Measurements from ENCODE around the gene NDUFS7. TPM values are rescaled to one million over a fixed set of nuclear protein-coding genes. Genes with fewer than 3 reads are reported as not detected.
A peak's percentile ranks its signal among the peaks of the same experiment; 100 is the strongest.

NDUFS7 gene
- total RNA-seq, 3 donors from 2014 or later, result 118 to 160 (median 148) TPM

DNA sequence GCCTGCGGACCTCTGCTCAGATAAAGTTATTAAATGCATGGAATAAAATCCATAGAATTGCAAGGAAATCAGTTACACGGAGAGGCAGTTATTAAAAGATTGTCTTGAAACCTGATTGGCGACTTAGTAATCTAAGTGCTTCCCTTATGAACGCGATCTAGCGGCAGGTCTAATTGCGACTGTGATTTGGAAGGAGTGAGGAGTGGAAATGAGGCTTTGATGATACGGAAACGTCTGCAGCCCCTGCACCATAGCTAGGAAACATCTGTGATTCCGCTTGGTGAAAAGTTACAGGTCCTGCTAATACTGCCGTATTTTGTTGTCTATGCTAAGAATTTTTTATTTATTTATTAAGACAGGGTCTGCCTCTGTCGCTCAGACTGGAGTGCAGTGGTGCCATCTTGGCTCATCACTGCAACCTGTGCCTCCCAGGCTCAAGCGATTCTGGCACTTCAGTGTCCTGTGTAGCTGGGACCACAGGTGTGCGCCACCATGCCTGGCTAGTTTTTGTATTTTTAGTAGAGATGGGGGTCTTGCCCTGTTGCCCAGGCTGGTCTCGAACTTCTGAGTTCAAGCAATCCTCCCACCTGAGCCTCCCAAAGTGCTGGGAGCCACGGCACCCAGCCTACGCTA lies 887 bp downstream of the NDUFS7 start:
- intact Hi-C loops (cut with DNase I, micrococcal nuclease), result no loop called here
- DNase-seq (no peak), ATAC-seq (no peak)
- TF ChIP-seq, protein P1, sequence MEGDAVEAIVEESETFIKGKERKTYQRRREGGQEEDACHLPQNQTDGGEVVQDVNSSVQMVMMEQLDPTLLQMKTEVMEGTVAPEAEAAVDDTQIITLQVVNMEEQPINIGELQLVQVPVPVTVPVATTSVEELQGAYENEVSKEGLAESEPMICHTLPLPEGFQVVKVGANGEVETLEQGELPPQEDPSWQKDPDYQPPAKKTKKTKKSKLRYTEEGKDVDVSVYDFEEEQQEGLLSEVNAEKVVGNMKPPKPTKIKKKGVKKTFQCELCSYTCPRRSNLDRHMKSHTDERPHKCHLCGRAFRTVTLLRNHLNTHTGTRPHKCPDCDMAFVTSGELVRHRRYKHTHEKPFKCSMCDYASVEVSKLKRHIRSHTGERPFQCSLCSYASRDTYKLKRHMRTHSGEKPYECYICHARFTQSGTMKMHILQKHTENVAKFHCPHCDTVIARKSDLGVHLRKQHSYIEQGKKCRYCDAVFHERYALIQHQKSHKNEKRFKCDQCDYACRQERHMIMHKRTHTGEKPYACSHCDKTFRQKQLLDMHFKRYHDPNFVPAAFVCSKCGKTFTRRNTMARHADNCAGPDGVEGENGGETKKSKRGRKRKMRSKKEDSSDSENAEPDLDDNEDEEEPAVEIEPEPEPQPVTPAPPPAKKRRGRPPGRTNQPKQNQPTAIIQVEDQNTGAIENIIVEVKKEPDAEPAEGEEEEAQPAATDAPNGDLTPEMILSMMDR (IDR thresholded peaks at IDR 0.05), result no peak
- Histone ChIP-seq H3K36me3 (ENCODE audit: low read depth) (no peaks in the 10 kb centered on the region), H3K4me1 (ENCODE audit: low read depth) (peaks cover 11% of the 10 kb centered on the region), H3K4me3 (peak overlapping the region; percentile 88), H3K9me3 (no peaks in the 10 kb centered on the region)

DNA sequence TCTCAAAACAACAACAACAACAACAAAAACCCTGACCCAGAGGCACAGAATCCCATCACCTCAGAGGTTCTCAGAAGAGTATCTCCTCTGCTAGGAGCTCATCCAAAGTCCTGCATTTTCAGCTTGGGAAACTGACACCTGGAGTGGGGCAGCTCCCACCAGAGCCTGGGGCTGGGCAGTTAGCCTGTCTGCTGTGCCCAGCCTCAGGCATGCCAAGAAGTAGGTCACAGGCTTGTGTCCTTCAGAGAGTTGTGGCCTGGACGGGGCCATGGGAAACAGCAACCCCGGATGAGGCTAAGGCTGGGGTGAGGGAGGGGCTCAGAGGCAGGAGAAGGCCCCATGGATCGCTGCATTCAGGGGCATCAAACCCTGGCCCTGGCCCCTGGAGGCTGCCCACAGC lies 2.1 kb downstream of the NDUFS7 start:
- intact Hi-C loops (cut with DNase I, micrococcal nuclease), result no loop called here
- Histone ChIP-seq H3K9me3 (no peaks in the 10 kb centered on the region), H3K4me1 (ENCODE audit: low read depth) (peaks cover 11% of the 10 kb centered on the region), H3K36me3 (ENCODE audit: low read depth) (no peaks in the 10 kb centered on the region), H3K4me3 (no peak overlapping the region)
- ATAC-seq (no peak), DNase-seq (no peak)
- TF ChIP-seq, protein P1 (IDR thresholded peaks at IDR 0.05), result no peak

DNA sequence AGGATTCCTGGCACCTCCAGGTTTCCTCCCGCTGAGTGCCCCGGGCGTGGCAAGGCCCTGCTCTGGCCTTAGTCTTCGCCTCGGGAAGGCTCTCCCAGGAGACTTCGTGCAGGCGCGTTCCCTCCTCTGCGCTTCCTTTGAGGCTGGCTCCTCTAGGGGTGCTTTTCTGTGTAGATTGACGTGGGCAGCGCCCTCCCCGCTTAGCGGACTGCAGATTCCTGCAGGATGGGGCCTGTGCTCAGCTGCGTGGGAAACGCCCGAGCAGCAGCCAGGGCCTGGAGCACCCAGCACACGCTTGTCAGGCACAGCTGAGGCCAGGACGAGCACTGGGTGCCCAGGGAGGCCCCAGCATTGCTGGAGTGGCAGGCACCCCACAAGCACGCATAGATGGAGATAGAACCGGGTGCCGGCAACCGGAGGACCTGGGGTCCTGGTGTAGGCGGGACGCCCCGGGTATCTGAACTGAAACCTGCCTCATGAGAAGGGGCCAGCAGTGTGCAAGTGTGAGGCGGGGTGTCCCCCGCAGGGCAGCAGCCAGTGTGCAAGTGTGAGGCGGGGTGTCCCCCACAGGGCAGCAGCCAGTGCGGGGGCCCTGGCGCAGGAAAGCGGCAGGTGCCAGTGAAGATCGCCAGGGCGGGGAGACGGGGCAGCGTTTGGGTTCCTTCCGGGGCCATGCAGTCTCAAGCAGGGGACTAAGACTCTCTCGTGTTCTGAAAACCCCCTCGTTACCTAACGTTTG lies 3.4 kb downstream of the NDUFS7 start:
- no peak for ATAC-seq
- H3K4me3 ChIP-seq, result no peak overlapping the region
- TF ChIP-seq, protein P1 (IDR thresholded peaks at IDR 0.05), result no peak
- H3K4me1 ChIP-seq (ENCODE audit: low read depth), result peaks cover 11% of the 10 kb centered on the region
- H3K36me3 ChIP-seq (ENCODE audit: low read depth), result no peaks in the 10 kb centered on the region
- DNase-seq, result no peak
- intact Hi-C loops (cut with DNase I, micrococcal nuclease), result no loop called here
- H3K9me3 ChIP-seq, result no peaks in the 10 kb centered on the region

DNA sequence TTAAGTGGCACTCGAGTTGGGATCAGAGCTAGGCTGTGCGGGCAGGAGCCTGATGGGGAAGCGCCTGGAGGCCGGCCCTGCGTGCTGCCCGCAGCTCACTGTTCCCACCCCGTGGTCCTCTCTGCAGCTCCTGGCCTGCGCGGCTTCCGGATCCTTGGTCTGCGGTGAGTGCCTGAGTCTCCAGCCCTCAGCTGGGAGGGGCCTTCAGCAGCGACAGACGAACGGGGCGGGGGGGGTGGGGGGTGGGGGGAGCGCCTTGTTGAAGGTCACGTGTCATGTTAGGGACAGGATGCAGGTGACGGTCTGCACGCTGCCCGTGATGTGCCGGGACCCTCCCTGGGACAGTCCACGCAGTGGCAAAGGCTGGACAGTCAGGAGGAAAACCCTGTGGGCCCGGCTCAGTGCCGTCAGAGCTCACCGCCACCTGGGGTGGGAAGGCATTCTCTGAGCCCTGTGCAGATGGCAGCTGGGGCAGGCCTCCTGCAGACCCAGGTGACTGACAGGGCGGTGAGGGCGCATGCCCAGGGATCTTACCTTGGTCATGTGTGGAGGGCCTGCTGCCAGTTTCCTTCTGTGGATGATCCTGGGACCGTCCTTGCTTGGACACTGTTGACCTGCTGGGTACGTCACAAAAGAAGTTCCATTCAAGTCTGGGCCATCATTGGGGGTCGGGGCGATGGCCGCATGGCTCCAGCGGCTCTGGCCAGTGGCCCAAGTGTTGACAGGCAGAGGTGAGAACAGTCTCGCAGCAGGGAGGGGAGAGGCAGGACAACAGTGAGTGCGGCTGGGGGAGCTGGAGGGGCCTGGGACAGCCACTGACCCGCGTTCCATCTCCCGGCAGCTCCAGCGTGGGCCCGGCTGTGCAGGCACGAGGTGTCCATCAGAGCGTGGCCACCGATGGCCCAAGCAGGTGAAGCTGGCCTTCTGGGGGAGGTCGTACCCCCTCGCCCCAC lies 4.3 kb downstream of the NDUFS7 start:
- TF ChIP-seq, protein P1 (IDR thresholded peaks at IDR 0.05), result no peak
- Histone ChIP-seq H3K4me1 (ENCODE audit: low read depth) (peaks cover 11% of the 10 kb centered on the region), H3K9me3 (no peaks in the 10 kb centered on the region), H3K36me3 (ENCODE audit: low read depth) (peaks cover 3% of the 10 kb centered on the region), H3K4me3 (no peak overlapping the region)
- intact Hi-C loops (cut with DNase I, micrococcal nuclease), result no loop called here
- ATAC-seq, result no peak
- no peak for DNase-seq

DNA sequence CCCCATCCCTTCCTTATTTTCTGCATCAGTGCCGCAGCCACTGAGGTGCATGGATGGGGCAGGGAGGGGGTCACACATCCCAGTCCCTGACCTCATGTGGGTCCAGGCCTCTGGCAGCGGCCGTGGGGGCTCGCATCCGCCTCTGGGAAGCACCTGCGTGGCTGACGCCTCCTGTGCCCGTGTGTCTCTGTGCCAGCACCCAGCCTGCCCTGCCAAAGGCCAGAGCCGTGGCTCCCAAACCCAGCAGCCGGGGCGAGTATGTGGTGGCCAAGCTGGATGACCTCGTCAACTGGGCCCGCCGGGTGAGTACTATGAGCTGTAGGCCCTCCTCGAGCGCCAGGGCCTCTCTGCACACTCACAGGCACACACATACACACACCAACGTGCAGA lies 4.9 kb downstream of the NDUFS7 start:
- TF ChIP-seq, protein P1 (IDR thresholded peaks at IDR 0.05), result no peak
- no peaks in the 10 kb centered on the region for H3K9me3 ChIP-seq
- H3K4me1 ChIP-seq (ENCODE audit: low read depth), result peaks cover 11% of the 10 kb centered on the region
- intact Hi-C loops (cut with DNase I, micrococcal nuclease), result no loop called here
- H3K4me3 ChIP-seq, result no peak overlapping the region
- DNase-seq, result no peak
- H3K36me3 ChIP-seq (ENCODE audit: low read depth), result peaks cover 3% of the 10 kb centered on the region
- ATAC-seq, result no peak

Measured in mucosa of descending colon (tissue), 3 donors.